Limb (tissue), 2 donors: Measurements from ENCODE around the gene BSPRY.
A peak's percentile ranks its signal among the peaks of the same experiment; 100 is the strongest.
"Not testable (repeated sequence)": the region's sequence is repeated elsewhere in the genome, so short reads cannot be mapped to it uniquely, and the experiment has no call there.

Source experiments
- DNase-seq, 2 donors: peaks; one replicate each; pipeline ENCODE4 v3.0.0-alpha.2; 2016; ENCODE audit errors: extremely low spot score in 2 of 2

BSPRY gene

GRCh38 chr9:113395000-113395861 lies 45.9 kb downstream of the BSPRY start:
- no peak for DNase-seq

GRCh38 chr9:113397203-113397631 lies 47.9 kb downstream of the BSPRY start:
- no peak for DNase-seq

- DNase-seq, result no peak
Measured at GRCh38 chr9:113398796-113399195, 49.5 kb downstream of the BSPRY start.

GRCh38 chr9:113399646-113400200 lies 50.4 kb downstream of the BSPRY start:
- no peak for DNase-seq

GRCh38 chr9:113401027-113401792 lies 51.9 kb downstream of the BSPRY start, which contains the start of gene ALAD:
TSS of gene ALAD (minus strand) at chr9:113401284. CDS start at chr9:113393559, 7,725 bp downstream.
- peak; percentile 98 to 99 for DNase-seq

- no peak for DNase-seq
Measured at GRCh38 chr9:113403646-113404045, 54.3 kb downstream of the BSPRY start.

GRCh38 chr9:113406353-113406752 lies 57.0 kb downstream of the BSPRY start:
- not testable (repeated sequence) for DNase-seq

GRCh38 chr9:113406873-113407511 lies 57.7 kb downstream of the BSPRY start:
- peak; percentile 62 to 69 for DNase-seq

GRCh38 chr9:113409481-113409880 lies 60.1 kb downstream of the BSPRY start:
- no peak for DNase-seq

- DNase-seq, result no peak
Measured at GRCh38 chr9:113409883-113410206, 60.5 kb downstream of the BSPRY start.

- DNase-seq, result peak; percentile 96
Measured at GRCh38 chr9:113410207-113410864, 61.0 kb downstream of the BSPRY start, which contains the start of the genes C9orf43 and POLE3. TSS of gene C9orf43 (plus strand) at chr9:113410747. CDS start at chr9:113413494, 2,747 bp downstream. TSS of gene POLE3 (minus strand) at chr9:113410675. CDS start at chr9:113410293, 382 bp downstream.

- DNase-seq, result no peak
Measured at GRCh38 chr9:113416149-113416721, 66.9 kb downstream of the BSPRY start.

GRCh38 chr9:113417370-113417769 lies 68.0 kb downstream of the BSPRY start:
- DNase-seq, result no peak
